Muscle of arm (tissue), 14 donors: Measurements from ENCODE around the gene MTIF2. TPM values are rescaled to one million over a fixed set of nuclear protein-coding genes. Genes with fewer than 3 reads are reported as not detected.
"Not testable (repeated sequence)": the region's sequence is repeated elsewhere in the genome, so short reads cannot be mapped to it uniquely, and the experiment has no call there.

Experiments
- DNase-seq: peaks from one replicate; pipeline ENCODE4 v3.0.0-alpha.2; 2013
- long read RNA-seq, 11 donors: transcript quantifications; one replicate each; lab custom pipeline, GENCODE V29; 2026
- polyA plus RNA-seq, 12 donors: library from polyadenylated mRNA; unstranded; fragments of 120-200 nt; gene quantifications; one replicate each; pipeline ENCODE4 v1.2.1, GENCODE V29; 2013; ENCODE audit not compliant: insufficient read length in 12 of 12

The MTIF2 gene, protein sequence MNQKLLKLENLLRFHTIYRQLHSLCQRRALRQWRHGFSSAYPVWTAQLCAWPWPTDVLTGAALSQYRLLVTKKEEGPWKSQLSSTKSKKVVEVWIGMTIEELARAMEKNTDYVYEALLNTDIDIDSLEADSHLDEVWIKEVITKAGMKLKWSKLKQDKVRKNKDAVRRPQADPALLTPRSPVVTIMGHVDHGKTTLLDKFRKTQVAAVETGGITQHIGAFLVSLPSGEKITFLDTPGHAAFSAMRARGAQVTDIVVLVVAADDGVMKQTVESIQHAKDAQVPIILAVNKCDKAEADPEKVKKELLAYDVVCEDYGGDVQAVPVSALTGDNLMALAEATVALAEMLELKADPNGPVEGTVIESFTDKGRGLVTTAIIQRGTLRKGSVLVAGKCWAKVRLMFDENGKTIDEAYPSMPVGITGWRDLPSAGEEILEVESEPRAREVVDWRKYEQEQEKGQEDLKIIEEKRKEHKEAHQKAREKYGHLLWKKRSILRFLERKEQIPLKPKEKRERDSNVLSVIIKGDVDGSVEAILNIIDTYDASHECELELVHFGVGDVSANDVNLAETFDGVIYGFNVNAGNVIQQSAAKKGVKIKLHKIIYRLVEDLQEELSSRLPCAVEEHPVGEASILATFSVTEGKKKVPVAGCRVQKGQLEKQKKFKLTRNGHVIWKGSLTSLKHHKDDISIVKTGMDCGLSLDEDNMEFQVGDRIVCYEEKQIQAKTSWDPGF
- 10 to 100 TPM in 11 of 12 donors, not detected in 1; 19.6 to 33.7 (median 22.9) TPM for polyA plus RNA-seq
- long read RNA-seq, donor 1, partial matches to known transcripts, result 5 of 5 reads
- long read RNA-seq, donor 1, other reads (novel, unspliced or antisense), result 0 of 5 reads
- long read RNA-seq, donor 2, partial matches to known transcripts, result 0 of 1 reads
- long read RNA-seq, donor 2, other reads (novel, unspliced or antisense), result 0 of 1 reads
- long read RNA-seq, donor 3, partial matches to known transcripts, result 5 of 6 reads
- long read RNA-seq, donor 3, other reads (novel, unspliced or antisense), result 0 of 6 reads
- long read RNA-seq, donor 4, result 0 reads
- long read RNA-seq, donor 5, partial matches to known transcripts, result 5 of 7 reads
- long read RNA-seq, donor 5, other reads (novel, unspliced or antisense), result 0 of 7 reads
- long read RNA-seq, donor 6, partial matches to known transcripts, result 0 of 1 reads
- long read RNA-seq, donor 6, other reads (novel, unspliced or antisense), result 0 of 1 reads
- long read RNA-seq, donor 7, partial matches to known transcripts, result 0 of 1 reads
- long read RNA-seq, donor 7, other reads (novel, unspliced or antisense), result 0 of 1 reads
- long read RNA-seq, donor 8, partial matches to known transcripts, result 9 of 12 reads
- long read RNA-seq, donor 8, other reads (novel, unspliced or antisense), result 0 of 12 reads
- long read RNA-seq, donor 9, partial matches to known transcripts, result 0 of 1 reads
- long read RNA-seq, donor 9, other reads (novel, unspliced or antisense), result 0 of 1 reads
- long read RNA-seq, donor 10, partial matches to known transcripts, result 7 of 9 reads
- long read RNA-seq, donor 10, other reads (novel, unspliced or antisense), result 0 of 9 reads
- long read RNA-seq, donor 11, partial matches to known transcripts, result 18 of 20 reads
- long read RNA-seq, donor 11, other reads (novel, unspliced or antisense), result 0 of 20 reads

DNA sequence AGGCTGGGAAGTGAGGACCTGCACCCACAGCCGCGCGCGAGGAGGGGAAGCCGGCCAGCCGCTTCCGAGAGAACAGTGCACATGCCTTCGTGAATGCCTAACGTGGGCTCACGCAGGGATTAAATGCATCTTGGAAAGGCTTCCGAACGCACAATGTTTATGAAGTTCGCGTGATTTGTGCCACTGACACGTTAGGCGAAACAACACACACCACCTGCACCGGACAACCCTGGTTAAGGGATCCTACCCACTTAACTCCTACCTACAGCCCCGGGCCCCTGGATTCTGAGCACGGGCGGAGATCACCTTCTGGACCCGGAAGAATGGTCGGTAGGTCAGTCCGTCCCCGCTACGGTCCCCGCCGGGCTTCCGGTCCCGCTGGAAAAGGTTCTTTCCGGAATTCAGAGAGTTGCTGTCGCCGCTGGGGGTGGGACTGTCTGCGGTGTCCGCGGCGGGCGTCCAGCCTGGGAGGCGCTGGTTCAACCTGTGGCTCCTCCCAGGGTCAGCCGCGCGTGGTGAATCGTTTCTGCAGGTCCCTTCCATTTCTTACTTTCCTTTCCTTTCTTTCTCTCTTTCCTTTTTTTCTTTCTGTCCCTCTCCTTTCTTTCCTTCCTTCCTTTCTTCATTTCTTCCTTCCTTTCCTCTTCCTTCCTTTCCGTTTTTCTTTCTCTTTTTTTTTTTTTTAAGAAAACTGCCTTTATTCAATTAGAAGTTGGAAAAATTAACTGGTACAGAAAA, at the start of gene MTIF2:
TSS of gene MTIF2 (minus strand) at position 325 of the 738 bp plus-strand sequence. CDS start 5,373 bp downstream, outside the sequence.
- peak; percentile 94 for DNase-seq

DNA sequence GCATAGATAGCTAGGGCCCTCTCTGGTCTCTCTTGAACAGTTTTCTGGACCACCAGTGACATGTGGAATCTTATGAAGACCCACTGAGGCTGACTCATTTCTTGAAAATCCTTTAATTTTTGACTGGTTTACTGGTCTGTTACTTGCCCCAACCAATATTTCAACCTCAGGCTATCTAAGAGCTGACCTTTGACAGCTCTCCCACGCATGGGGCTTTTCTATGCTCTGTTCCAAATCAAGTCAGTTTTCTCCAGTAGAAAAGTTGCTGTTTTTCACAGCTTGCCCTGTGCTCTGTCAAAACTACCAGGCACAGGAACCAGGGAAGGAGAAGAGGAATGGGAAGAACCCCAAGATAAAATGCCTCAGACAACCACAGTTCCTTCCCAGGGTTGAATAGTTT, 46.0 kb upstream of the MTIF2 start:
- no peak for DNase-seq

DNA sequence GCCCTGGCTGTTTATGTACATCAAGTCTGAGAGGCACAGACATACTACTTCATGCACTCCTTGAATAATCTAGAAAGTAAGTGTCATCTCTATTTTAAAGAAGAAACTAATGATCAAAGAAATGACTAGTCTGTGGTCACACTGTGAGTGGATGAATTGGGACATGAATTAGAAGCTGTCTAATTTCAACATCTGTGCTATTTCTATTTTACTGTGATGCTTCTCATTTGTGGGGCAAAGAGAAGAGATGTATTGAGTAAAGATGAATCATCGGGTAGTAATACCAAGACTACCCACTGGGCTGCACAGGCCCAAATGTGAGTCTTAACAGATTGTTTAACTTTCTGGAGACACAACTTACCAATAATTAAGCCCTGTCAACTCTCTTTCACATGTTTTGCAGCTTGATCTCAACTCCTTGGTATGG, 42.4 kb upstream of the MTIF2 start:
- no peak for DNase-seq

DNA sequence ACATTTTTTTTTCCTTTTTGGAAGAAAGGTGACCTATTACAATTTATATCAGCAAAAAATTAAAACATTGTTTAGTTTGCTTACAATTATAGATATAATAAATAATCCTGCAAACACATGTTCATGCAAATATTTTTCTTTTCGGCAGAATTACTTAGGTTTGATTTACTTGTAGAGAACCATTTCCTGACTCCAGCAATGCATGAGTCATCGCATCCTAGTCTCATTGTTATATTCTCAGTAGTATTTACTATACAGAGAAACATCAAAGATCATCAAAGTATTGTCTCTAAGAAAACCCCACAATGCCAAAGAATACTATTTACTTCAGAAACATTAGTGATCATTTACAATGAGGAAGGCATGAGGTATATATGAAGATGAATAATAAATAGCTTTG, 40.4 kb upstream of the MTIF2 start:
- no peak for DNase-seq

DNA sequence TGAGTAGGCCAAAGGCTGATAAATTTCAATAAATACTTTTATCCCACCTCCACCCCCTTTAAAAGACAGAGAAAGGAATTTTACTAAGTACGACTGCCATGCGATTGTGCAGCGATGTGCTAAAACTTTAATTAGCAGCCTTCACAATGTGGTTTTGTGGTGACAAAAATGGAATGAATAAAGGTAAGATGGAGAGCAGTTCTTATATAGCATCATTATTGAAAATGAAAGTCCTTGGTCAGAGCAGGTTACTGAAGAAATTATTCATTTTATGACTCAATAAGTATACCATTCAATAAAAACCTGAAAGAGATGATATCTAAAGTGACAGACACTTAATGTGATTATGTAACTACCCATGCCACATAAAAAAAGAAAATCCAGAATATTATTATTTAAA, 33.2 kb upstream of the MTIF2 start:
- no peak for DNase-seq

DNA sequence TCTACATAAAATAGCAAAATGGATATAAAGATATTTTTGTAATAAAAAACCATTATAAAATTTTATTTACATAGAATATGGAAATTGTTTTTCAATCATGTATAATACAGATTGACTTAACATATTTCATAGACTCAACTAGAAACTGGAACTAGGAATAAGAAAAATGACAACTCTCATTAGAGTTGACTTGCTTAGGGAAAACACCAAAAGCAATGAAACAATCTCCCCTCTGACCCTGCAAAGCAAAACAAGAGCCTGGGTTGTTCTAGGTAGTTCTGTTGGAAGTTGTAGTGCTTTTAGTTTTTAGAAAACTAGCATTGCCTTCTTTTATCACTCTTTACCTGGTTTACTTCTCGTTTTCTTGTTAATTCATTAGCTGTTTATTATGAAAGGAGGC, 32.2 kb upstream of the MTIF2 start:
- no peak for DNase-seq

DNA sequence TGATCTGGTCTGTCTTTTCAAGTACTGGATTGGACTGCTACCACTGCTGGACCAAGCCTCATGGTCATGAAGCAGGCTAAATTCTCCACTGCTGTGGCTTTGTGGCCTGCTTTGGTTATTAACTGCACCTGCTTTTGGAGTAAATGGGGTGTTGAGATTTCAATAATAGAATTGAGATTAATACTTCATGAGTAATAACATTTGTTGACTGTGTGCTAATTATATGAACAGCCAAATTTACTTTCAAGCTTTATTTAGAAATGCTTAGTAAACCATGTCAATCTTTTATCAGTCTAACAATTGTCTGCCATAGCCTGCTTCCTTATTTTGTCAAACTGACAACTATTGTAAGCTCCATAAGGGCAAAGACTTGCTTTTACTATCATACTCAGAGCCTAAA, 27.4 kb upstream of the MTIF2 start:
- DNase-seq, result no peak

DNA sequence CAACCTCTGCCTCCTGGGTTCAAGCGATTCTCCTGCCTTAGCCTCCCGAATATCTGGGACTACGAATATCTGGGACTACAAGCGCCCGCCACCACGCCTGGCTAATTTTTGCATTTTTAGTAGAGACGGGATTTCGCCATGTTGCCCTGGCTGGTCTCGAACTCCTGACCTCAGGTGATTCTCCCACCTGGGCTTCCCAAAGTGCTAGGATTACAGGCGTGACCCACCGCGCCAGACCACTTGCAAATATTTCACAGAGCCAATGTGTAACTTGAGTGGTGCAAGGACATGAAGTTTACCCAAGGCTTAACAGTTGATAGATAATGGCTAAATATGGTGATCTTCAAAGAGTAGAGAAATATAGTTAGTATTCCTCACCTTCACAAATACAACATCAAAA, 14.1 kb upstream of the MTIF2 start:
- no peak for DNase-seq

DNA sequence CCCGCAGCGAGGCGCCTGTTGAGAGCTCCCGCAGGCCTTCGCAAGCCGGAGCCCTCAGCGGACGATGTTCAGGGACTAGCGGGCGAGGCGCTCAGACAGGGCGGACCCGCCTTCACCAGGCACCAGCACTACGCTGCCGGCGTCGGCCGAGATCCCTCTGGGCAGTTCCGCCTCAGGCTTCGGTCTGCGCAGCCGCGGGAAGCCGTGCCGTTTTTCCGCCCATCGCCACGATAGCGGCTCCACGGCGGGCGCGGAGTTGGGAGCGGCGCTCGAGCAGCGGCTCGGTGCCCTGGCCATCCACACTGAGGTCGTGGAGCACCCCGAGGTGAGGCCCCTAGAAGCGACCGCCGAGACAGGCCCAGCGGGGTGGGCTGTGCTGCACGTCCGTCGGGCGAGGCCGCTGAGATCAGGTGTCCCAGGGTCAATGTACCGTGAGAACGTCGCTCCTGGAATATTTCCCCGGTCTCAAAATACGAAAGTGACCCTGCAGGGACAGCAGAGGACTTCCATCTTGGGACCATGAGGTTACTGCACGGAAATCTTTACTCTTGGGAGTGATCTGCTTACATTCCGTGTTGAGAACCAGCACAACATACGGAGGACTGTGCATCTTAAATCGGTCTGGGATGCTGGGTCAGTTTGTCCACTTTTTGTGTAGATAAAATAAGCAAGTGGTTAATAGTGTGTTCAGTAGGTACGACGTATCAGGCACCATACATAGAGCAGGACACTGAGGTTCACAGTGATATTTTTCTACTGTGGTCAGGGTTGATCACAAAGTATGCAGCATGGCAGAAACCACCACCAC, 13.3 kb upstream of the MTIF2 start:
- DNase-seq, result peak; percentile 91

DNA sequence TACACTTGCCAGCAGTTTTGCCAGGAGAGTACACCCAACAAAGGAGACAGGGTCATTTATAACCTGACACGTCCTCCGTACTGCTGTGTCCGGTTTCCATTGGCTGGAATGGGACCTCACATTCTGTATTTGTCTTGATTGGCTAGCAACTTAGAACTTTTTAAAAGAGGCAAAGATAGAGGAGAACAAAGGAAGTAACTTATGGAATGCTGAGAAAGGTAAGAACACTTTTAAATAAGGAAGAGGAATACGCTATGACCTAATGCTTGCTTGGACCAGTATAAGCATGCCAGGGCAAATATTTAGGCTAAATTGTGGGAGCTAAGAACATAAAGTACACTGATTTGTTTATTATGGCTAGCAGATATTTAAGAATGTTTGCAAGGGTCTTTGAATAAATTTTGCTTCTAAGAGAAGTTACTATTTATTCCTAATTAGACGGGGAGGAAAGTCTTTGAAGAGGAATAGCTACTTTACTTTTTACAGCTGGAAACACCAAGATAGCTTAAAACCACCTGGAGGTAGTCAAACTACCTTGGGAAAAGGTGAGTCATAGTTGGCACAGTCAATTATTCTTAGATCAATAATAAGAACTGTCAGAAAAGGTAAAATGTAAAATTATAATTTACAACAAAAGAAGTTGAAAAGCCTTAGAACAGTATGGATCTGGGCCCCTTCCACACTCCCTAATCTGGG, 12.0 kb upstream of the MTIF2 start:
- DNase-seq, result not testable (repeated sequence)

DNA sequence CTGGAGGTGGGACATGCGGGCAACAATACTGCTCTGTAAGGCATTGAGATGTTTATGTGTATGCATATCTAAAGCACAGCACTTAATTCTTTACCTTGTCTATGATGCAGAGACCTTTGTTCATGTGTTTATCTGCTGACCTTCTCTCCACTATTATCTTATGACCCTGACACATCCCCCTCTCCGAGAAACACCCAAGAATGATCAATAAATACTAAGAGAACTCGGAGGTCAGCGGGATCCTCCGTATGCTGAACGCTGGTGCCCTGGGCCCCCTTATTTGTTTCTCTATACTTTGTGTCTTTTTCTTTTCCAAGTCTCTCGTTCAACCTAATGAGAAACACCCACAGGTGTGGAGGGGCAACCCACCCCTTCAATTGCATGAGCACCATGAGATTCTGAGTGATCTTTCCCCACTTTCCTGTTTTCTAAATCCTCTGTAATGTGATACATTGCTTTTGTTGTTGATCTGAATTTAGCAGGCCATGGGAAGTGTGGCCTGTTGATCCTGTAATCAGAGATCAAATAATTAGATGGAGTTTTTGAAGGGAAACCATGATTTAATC, 10.9 kb upstream of the MTIF2 start:
- not testable (repeated sequence) for DNase-seq

DNA sequence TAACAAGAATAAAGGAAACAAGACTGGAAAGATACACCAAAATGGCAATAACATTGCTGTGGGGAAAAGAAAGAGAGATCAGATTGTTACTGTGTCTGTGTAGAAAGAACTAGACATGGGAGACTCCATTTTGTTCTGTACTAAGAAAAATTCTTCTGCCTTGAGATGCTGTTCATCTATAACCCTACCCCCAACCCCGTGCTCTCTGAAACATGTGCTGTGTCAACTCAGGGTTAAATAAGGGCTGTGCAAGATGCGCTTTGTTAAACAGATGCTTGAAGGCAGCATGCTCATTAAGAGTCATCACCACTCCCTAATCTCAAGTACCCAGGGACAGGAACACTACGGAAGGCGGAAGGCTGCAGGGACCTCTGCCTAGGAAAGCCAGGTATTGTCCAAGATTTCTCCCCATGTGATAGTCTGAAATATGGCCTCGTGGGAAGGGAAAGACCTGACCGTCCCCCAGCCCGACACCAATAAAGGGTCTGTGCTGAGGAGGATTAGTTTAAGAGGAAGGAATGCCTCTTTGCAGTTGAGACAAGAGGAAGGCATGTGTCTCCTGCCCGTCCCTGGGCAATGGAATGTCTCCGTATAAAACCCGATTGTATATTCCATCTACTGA, 10.3 kb upstream of the MTIF2 start:
- not testable (repeated sequence) for DNase-seq

DNA sequence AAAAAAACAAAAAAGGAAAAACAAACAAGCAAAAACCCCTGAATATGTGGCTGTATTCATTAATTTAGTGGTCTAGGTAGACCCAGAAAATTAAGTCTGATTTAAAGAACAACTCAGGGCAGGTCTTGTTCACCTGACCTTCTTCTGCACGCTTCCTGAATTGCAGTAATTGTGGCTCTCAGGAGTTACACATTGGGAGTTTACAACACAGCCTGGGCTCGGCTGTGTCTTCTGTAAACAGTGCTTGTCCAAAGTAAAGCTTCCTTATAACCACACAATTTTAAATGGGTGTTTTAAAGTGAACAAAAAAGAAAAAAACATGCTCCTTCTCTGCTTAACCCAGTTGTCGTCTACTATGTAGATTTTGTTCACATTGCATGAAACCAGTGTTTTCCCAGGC, 8.3 kb upstream of the MTIF2 start:
- DNase-seq, result no peak

DNA sequence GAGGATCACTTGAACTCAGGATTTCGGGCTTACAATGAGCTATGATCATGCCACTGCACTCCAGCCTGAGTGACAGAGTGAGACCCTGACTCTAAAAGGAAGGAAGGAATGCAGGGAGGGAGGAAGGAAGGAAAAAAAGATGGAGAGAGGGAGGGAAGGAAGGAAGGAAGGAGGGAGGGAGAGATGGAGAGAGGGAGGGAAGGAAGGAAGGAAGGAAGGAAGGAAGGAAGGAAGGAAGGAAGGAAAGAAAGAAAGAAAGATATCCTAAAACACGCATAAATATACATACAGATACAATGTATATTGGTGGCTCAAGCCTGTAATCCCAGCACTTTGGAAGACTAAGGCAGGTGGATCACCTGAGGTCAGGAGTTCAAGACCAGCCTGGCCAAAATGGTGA, 5.3 kb upstream of the MTIF2 start:
- not testable (repeated sequence) for DNase-seq

DNA sequence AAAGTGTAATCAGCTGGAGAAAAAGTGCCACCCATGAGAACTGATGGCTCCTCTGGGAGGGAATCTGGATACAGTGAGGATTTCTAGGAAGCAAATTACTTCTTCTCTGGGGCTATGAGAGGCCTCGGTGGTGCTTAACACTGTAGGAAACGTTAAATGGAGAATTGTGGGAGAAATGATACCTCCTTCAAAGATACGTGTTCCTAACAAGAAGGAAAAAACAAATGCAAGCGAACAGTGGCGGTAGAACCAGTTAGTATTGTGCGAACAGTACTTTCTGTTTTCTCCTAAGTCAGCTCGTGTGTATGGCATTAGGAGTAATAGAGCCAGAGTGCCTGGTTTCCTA, 587 bp upstream of the MTIF2 start:
- DNase-seq, result peak; percentile 13

DNA sequence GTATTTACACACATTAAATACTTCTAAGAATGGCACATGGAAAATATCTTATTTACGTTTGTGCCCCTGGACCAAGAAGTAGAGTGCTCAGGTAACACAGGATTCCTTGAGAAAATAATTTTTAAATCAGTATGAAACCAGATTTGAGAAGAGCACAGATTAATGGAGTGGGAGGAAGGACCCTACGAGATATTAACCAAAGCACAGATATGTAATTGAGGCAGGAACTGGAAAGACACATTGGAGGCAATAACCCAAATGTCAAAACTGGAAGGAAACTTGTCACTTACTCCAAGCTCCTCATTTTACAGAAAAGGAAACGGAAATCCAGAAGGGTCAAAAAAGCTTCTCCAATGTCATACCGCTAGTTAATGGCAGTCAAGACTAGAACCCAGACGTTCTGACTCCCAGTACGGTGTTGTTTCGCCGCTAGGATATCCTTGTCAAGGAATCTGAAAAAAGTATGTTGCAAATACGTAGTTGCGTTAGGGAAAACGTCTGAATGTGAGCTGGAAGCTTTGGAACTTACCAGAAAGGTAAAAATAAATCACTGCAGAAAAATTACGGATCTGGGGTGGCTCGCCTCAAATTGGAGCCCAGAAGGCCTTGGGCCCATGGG, 634 bp downstream of the MTIF2 start:
- DNase-seq, result peak; percentile 16

DNA sequence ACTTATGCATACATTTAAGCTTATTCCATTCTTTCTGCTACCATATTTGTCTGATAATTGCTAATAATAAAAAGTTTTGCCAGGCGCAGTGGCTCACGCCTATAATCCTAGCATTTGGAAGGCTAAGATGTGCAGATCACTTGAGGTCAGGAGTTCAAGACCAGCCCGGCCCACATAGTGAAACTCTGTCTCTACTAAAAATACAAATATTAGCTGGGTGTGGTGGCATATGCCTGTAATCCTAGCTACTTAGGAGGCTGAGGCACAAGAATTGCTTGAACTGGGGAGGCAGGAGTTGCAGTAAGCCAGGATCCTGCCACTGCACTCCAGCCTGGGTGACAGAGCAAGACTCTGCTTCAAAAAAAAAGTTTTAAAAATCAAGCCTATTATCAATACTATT, 9.4 kb downstream of the MTIF2 start:
- DNase-seq, result not testable (repeated sequence)

DNA sequence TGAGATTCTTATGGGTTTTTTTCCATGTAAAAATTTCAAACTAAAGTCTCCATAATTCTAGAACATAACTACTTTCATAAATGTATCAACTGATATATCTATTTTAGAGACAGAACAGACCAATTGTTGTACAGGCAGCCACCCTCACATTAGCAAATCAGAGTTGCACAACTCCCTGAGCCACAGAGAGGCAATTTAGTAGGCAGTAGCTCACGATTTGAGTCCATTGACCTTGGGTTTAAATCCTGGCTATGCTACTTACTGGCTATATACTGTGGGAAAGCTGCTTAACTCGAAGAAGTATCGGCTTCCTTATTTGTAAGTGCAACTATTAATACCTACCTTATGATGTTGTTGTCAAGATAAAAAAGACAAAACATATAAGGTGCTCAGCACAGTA, 16.2 kb downstream of the MTIF2 start:
- no peak for DNase-seq
